Smooth muscle cell (in vitro differentiated cells): ENCODE results near the gene PRDM16. TPM values are rescaled to one million over a fixed set of nuclear protein-coding genes. Genes with fewer than 3 reads are reported as not detected.

ENCODE experiments used
- DNase-seq: peaks from one replicate; lab custom pipeline; 2025; ENCODE audit not compliant: unreplicated experiment; lab: John Stamatoyannopoulos, UW
- H2AFZ ChIP-seq: fragments of 200-600 bp; sonication (generic); 2 replicates; pipeline ENCODE4 v1.6.0; 2016; ENCODE audit warnings: antibody characterized with exemption, low read depth, mild to moderate bottlenecking
- H3F3A ChIP-seq: fragments of 200-600 bp; sonication (generic); 2 replicates; pipeline ENCODE4 v1.6.0; 2017; ENCODE audit warnings: antibody characterized with exemption, low read depth
- H3K27ac ChIP-seq: fragments of 200-600 bp; sonication (generic); 2 replicates; pipeline ENCODE4 v1.5.1; 2016; ENCODE audit warnings: low read depth, mild to moderate bottlenecking
- H3K27me3 ChIP-seq: fragments of 200-600 bp; sonication (generic); 2 replicates; pipeline ENCODE4 v1.6.1; 2016; ENCODE audit warnings: low read depth, mild to moderate bottlenecking
- H3K36me3 ChIP-seq: fragments of 200-600 bp; sonication (generic); 2 replicates; pipeline ENCODE4 v1.5.1; 2016; ENCODE audit warnings: low read depth
- H3K4me1 ChIP-seq: fragments of 200-600 bp; sonication (generic); 2 replicates; pipeline ENCODE4 v1.5.1; 2016; ENCODE audit warnings: low read depth
- H3K4me2 ChIP-seq: fragments of 200-600 bp; sonication (generic); 2 replicates; pipeline ENCODE4 v1.6.0; 2016; ENCODE audit warnings: mild to moderate bottlenecking
- H3K4me3 ChIP-seq: fragments of 200-600 bp; sonication (generic); 2 replicates; pipeline ENCODE4 v1.5.1; 2016; ENCODE audit warnings: mild to moderate bottlenecking
- H3K79me2 ChIP-seq: fragments of 200-600 bp; sonication (generic); 2 replicates; pipeline ENCODE4 v1.6.0; 2016; ENCODE audit warnings: low read depth, mild to moderate bottlenecking
- H3K9ac ChIP-seq: fragments of 200-600 bp; sonication (generic); 2 replicates; pipeline ENCODE4 v1.6.0; 2016; ENCODE audit warnings: low read depth
- H3K9me3 ChIP-seq: fragments of 200-600 bp; sonication (generic); replicated peaks from 2 replicates; pipeline ENCODE4 v1.5.1; 2016; ENCODE audit warnings: low read depth
- H4K20me1 ChIP-seq: fragments of 200-600 bp; sonication (generic); 2 replicates; pipeline ENCODE4 v1.6.0; 2016; ENCODE audit warnings: low read depth
- CTCF ChIP-seq: fragments of 200-600 bp; sonication (generic); IDR thresholded peaks from 2 replicates; pipeline ENCODE4 v1.5.1; 2017; ENCODE audit warnings: borderline replicate concordance, mild to moderate bottlenecking, antibody characterized with exemption; ENCODE audit not compliant: insufficient read depth, poor library complexity, severe bottlenecking
- WGBS: methylation state at CpG from one replicate; pipeline ENCODE4 v1.1.7; 2016; ENCODE audit warnings: low lambda C conversion rate; 5-methylcytosine and 5-hydroxymethylcytosine counted together
- polyA plus RNA-seq: library from polyadenylated mRNA; unstranded; fragments of >200 nt; fragmentation: Nextera tagmentation; extraction: Ambion mirVana; gene quantifications from 2 replicates; pipeline ENCODE4 v1.2.1, GENCODE V29; 2016
- total RNA-seq: library from RNA; depleted of rRNA; stranded (reverse); fragments of >200 nt; gene quantifications from 2 replicates; pipeline ENCODE4 v1.2.3, GENCODE V29; 2014

PRDM16 gene
- total and polyA plus RNA-seq, 2 experiments from 2014 or later: 0.72 to 1.3 TPM

- H3K9me3 ChIP-seq: no peaks in the 10 kb centered on the region
- no peaks in the 10 kb centered on the region for H3K27me3 ChIP-seq
- peak overlapping the region; percentile 99 for H3K27ac ChIP-seq
- no peak for TF ChIP-seq CTCF
- WGBS: 93% methylated on average over 23 of the region's 24 CpGs
- H3K36me3 ChIP-seq: no peaks in the 10 kb centered on the region
- peaks cover 38% of the 10 kb centered on the region for H3K4me1 ChIP-seq
- peak overlapping the region; percentile 79 for H3K9ac ChIP-seq
- peak overlapping the region; percentile 52 for H3K4me2 ChIP-seq
- peaks cover 29% of the 10 kb centered on the region for H3F3A ChIP-seq
- no peak overlapping the region for H3K4me3 ChIP-seq
- H4K20me1 ChIP-seq: no peaks in the 10 kb centered on the region
- no peak for DNase-seq
- no peaks in the 10 kb centered on the region for H3K79me2 ChIP-seq
- no peak overlapping the region for H2AFZ ChIP-seq
Observed at GRCh38 chr1:3312310-3312897, 243.4 kb downstream of the PRDM16 start.

- peaks cover 38% of the 10 kb centered on the region for H3K4me1 ChIP-seq
- WGBS: 16% methylated on average over 38 of the region's 38 CpGs
- no peaks in the 10 kb centered on the region for H3K79me2 ChIP-seq
- DNase-seq: peak; percentile 80
- no peaks in the 10 kb centered on the region for H3K36me3 ChIP-seq
- H3K9ac ChIP-seq: peak overlapping the region; percentile 95
- H3K4me2 ChIP-seq: peak overlapping the region; percentile 77
- no peaks in the 10 kb centered on the region for H3K9me3 ChIP-seq
- H2AFZ ChIP-seq: no peak overlapping the region
- no peaks in the 10 kb centered on the region for H4K20me1 ChIP-seq
- peak overlapping the region; percentile 99 for H3K27ac ChIP-seq
- no peak overlapping the region for H3K4me3 ChIP-seq
- no peak for TF ChIP-seq CTCF
- no peaks in the 10 kb centered on the region for H3K27me3 ChIP-seq
- peaks cover 29% of the 10 kb centered on the region for H3F3A ChIP-seq
Observed at GRCh38 chr1:3312898-3313575, 244.0 kb downstream of the PRDM16 start.

- peaks cover 29% of the 10 kb centered on the region for H3F3A ChIP-seq
- DNase-seq: peak; percentile 72
- WGBS: 6% methylated on average over 21 of the region's 22 CpGs
- H3K4me2 ChIP-seq: peak overlapping the region; percentile 77
- no peaks in the 10 kb centered on the region for H4K20me1 ChIP-seq
- H3K4me1 ChIP-seq: peaks cover 38% of the 10 kb centered on the region
- peak overlapping the region; percentile 95 for H3K9ac ChIP-seq
- H3K79me2 ChIP-seq: no peaks in the 10 kb centered on the region
- TF ChIP-seq CTCF: no peak
- H3K27ac ChIP-seq: peak overlapping the region; percentile 99
- H3K27me3 ChIP-seq: no peaks in the 10 kb centered on the region
- no peaks in the 10 kb centered on the region for H3K9me3 ChIP-seq
- H3K4me3 ChIP-seq: no peak overlapping the region
- no peak overlapping the region for H2AFZ ChIP-seq
- no peaks in the 10 kb centered on the region for H3K36me3 ChIP-seq
Observed at GRCh38 chr1:3313576-3313950, 244.6 kb downstream of the PRDM16 start.
